OCI-LY3 (cell line): ENCODE data around the gene CYP1A2.

Source experiments
- CTCF ChIP-seq: fragments of 200-600, 300-600 bp; sonication (generic); IDR thresholded peaks from 2 replicates; pipeline ENCODE4 v1.5.1; 2014; ENCODE audit warnings: antibody characterized with exemption, low read length, low read depth
- EZH2phosphoT487 ChIP-seq: fragments of 200-600 bp; shearing (Covaris generic); IDR thresholded peaks from 2 replicates; pipeline ENCODE4 v1.6.1; 2018; ENCODE audit warnings: antibody characterized with exemption, mixed run types, low read depth

DNA sequence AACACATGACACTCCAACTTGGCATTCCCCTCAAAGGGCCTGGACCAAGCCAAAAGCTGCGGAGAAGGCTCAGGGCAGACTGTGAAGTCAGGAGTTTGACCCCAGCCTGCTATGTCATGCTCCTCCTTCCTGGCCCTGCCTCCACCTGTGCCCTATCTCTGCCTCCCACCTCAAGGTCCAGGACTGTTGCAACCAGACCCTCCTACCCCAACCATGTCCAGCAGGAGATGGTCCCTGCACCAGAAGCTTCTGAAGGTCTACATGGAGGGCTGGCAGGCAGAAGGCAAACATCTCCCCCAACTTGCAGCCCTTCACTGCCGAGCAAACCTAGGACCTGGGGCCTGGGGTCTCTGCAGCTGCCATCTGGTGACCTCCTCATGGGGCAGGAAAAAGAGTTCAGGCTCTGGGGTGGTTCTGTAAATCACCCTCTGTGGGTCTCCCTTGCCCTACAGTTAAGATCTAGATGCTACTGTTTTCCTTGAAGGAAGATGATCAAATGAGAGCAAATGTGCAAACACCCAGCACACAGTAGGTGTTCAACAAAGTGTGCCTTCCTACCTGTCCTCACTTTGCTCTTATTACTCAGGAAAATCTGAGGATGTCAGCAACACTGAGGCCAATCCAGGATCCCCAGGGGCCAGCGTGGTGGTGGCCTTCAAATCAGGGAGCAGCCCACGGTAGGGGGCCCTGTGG lies 21.7 kb downstream of the CYP1A2 start:
- TF ChIP-seq CTCF (no peak), EZH2phosphoT487 (no peak)
